Type B pancreatic cell (in vitro differentiated cells): Measurements from ENCODE around the gene ADH5. TPM values are rescaled to one million over a fixed set of nuclear protein-coding genes. Genes with fewer than 3 reads are reported as not detected.

Experiments used
- DNase-seq: peaks from one replicate; pipeline ENCODE4 v3.0.0; 2021; ENCODE audit warnings: mixed read lengths; ENCODE audit not compliant: unreplicated experiment; ENCODE audit errors: extremely low spot score
- H3K27ac Mint-ChIP-seq: 2 replicates; pipeline ENCODE4 v1.8.0; 2021; ENCODE audit warnings: mild to moderate bottlenecking, mixed read lengths
- H3K27me3 Mint-ChIP-seq: 2 replicates; pipeline ENCODE4 v1.8.0; 2021; ENCODE audit warnings: mixed read lengths
- H3K36me3 Mint-ChIP-seq: 2 replicates; pipeline ENCODE4 v1.8.0; 2021; ENCODE audit warnings: mixed read lengths
- H3K4me1 Mint-ChIP-seq: one replicate; pipeline ENCODE4 v1.8.0; 2021; ENCODE audit warnings: mixed read lengths; ENCODE audit not compliant: unreplicated experiment
- H3K4me3 Mint-ChIP-seq: 2 replicates; pipeline ENCODE4 v1.8.0; 2021; ENCODE audit warnings: mild to moderate bottlenecking, mixed read lengths
- H3K9me3 Mint-ChIP-seq: 2 replicates; pipeline ENCODE4 v1.8.0; 2021; ENCODE audit warnings: mixed read lengths
- CTCF ChIP-seq: fragments of 200-600 bp; sonication (generic); conservative IDR thresholded peaks from 2 replicates; pipeline ENCODE4 v1.5.0; 2021; ENCODE audit warnings: antibody characterized with exemption, mild to moderate bottlenecking
- total RNA-seq: library from RNA; stranded (reverse); gene quantifications from 2 replicates; pipeline ENCODE4 v1.2.1, GENCODE V29; 2021; ENCODE audit warnings: low replicate concordance

The ADH5 gene
- total RNA-seq, 1 donor from 2014 or later, result 161 TPM

DNA sequence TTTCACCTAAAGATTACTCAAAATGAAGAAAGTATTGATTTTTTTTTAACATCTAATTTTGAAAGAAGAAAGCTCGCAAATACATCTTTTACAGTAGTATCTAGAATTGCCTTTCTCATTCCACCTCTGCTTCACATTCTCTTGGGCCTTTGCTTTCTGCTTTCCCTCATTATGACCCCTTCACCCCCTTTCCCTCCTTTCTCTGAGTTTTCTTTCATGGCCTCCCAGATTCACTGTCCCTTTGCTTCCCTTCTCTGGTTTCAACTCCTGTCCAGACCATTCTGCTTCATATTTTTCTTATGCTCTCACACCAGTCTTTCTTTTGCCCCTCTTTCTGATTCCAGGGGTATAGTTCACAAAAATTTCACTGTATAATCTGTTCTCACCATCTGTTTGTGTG is 29.0 kb downstream of the ADH5 start:
- Mint-ChIP-seq H3K27me3 (no peaks in the 10 kb centered on the region), H3K27ac (no peak overlapping the region), H3K4me3 (no peak overlapping the region), H3K36me3 (peaks cover 46% of the 10 kb centered on the region), H3K4me1 (peaks cover 19% of the 10 kb centered on the region), H3K9me3 (no peaks in the 10 kb centered on the region)
- no peak for DNase-seq
- TF ChIP-seq CTCF, result no peak

DNA sequence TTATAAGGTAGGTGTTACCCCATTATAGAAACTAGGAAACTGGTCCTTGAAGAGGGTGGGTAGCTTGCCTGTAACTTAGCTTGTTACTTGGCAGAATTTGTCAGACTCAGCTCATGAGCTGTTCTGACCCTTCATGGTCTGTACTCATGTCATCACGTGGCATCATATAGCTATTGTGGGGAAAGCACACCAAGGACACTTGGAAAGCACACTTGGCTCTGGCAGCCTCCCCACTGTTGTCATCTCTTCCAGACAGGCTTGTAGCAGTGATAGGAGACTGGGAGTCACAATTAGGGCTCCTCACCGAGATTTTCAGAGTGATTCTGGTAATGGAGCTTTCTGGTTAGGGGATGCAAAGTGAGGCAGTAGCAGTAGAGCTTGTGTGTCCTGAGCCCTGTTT is 30.4 kb downstream of the ADH5 start:
- peaks cover 47% of the 10 kb centered on the region for H3K36me3 Mint-ChIP-seq

GRCh38 chr4:99054428-99054994 is 34.1 kb downstream of the ADH5 start:
- H3K27ac Mint-ChIP-seq, result no peak overlapping the region
- H3K4me1 Mint-ChIP-seq, result peaks cover 17% of the 10 kb centered on the region
- no peaks in the 10 kb centered on the region for H3K27me3 Mint-ChIP-seq
- no peak overlapping the region for H3K4me3 Mint-ChIP-seq
- no peak for DNase-seq
- no peaks in the 10 kb centered on the region for H3K9me3 Mint-ChIP-seq
- no peak for TF ChIP-seq CTCF
- H3K36me3 Mint-ChIP-seq, result peaks cover 49% of the 10 kb centered on the region

More for the DNA sequence above, 30.4 kb downstream of the ADH5 start:
- Mint-ChIP-seq H3K27me3 (no peaks in the 10 kb centered on the region), H3K4me3 (no peak overlapping the region), H3K4me1 (peaks cover 25% of the 10 kb centered on the region), H3K9me3 (no peaks in the 10 kb centered on the region), H3K27ac (no peak overlapping the region)
- no peak for TF ChIP-seq CTCF
- DNase-seq, result no peak

DNA sequence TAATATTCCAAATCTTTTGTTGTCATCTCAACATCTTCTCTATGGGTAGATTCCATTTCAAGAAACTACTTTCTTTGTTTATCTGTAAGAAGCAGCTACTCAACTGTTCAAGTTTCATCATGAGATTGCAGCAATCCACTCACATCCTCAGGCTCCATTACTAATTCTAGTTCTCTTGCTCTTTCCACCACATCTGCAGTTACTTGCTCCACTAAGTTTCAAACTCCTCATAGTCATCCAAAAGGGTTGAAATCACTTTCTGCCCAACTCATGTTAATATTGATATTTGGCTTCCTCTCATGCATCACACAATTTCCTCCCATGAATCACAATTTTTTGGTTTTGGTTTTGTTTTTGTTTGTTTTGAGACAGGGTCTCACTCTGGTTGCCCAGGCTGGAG is 35.7 kb downstream of the ADH5 start:
- TF ChIP-seq CTCF, result no peak
- Mint-ChIP-seq H3K9me3 (no peaks in the 10 kb centered on the region), H3K36me3 (peaks cover 51% of the 10 kb centered on the region), H3K27me3 (no peaks in the 10 kb centered on the region), H3K4me3 (no peak overlapping the region), H3K27ac (no peak overlapping the region), H3K4me1 (peaks cover 15% of the 10 kb centered on the region)
- DNase-seq, result no peak

GRCh38 chr4:99047710-99048109 is 40.9 kb downstream of the ADH5 start:
- H3K4me1 Mint-ChIP-seq, result no peaks in the 10 kb centered on the region
- no peak overlapping the region for H3K4me3 Mint-ChIP-seq
- H3K27ac Mint-ChIP-seq, result no peak overlapping the region
- peaks cover 64% of the 10 kb centered on the region for H3K36me3 Mint-ChIP-seq
- H3K27me3 Mint-ChIP-seq, result no peaks in the 10 kb centered on the region
- no peak for DNase-seq
- no peak for TF ChIP-seq CTCF
- no peaks in the 10 kb centered on the region for H3K9me3 Mint-ChIP-seq

GRCh38 chr4:99043346-99043745 is 45.2 kb downstream of the ADH5 start:
- peaks cover 32% of the 10 kb centered on the region for H3K36me3 Mint-ChIP-seq
- no peaks in the 10 kb centered on the region for H3K27me3 Mint-ChIP-seq
- DNase-seq, result no peak
- no peak overlapping the region for H3K4me3 Mint-ChIP-seq
- no peak overlapping the region for H3K27ac Mint-ChIP-seq
- TF ChIP-seq CTCF, result no peak
- H3K4me1 Mint-ChIP-seq, result no peaks in the 10 kb centered on the region
- H3K9me3 Mint-ChIP-seq, result no peaks in the 10 kb centered on the region
